ENCODE measurements around the gene TP53TG5.

GRCh38 chr20:45402946-45403345 lies 24.8 kb upstream of the TP53TG5 start:
- TF ChIP-seq CTCF (optimal IDR thresholded peaks at IDR 0.05 in 1 of 3, IDR thresholded peaks at IDR 0.05 in 1 of 3, conservative IDR thresholded peaks at IDR 0.05 in 1 of 3; ENCODE audit: extremely low read depth in 1 of 3, insufficient read depth in 2 of 3, low read length in 3 of 3) (no peak), EZH2 (IDR thresholded peaks at IDR 0.05; ENCODE audit: low read length) (no peak)

Data from keratinocyte (primary cell).